Fibroblast of skin of back (primary cell): ENCODE measurements around the gene SIKE1.
"Not testable (repeated sequence)": the region's sequence is repeated elsewhere in the genome, so short reads cannot be mapped to it uniquely, and the experiment has no call there.

Experiments
- DNase-seq: peaks from one replicate; pipeline ENCODE4 v3.0.0-alpha.2; 2013

SIKE1 gene

DNA sequence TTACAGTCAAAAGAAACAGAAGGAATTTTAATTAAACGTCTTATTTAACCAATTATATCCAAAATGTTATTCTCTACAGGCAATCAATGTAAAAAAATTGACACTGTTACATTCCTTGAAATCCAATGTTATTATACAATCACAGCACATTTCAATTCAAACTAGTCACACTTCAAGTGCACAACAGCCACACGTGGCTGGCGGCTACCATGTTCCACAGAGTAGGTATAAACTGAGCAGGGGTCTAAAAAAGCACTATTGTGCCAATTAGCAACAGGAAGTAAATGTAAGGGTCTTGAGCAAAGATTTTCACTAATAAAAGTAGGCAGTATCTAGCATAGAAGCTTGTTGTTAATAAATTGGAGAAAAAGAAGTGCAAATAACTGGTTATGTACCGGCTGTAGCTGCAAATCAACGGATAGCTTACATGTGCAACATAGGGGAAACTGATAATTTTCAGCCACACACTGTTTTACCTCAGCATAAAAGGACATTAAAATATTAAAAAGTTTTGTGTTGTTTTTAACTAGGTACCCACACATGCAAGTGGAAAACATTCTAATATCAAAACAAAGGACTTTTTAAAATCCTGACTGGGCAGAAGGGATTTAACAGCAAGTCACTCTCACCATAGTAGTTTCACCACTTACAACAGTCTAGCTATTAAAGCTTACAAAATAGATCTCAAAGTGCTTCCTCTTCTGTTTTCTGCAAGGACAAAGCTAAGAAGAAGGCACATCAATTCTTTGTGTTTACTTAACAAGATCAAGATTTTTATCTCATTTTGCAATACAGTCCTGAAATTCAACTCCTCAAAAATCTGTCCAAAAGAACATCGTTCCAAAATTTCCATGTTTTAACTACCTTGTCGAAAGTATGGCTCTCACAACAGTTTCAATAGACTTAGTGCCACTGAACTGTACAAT lies 25.2 kb downstream of the SIKE1 start:
- peak; percentile 30 for DNase-seq

DNA sequence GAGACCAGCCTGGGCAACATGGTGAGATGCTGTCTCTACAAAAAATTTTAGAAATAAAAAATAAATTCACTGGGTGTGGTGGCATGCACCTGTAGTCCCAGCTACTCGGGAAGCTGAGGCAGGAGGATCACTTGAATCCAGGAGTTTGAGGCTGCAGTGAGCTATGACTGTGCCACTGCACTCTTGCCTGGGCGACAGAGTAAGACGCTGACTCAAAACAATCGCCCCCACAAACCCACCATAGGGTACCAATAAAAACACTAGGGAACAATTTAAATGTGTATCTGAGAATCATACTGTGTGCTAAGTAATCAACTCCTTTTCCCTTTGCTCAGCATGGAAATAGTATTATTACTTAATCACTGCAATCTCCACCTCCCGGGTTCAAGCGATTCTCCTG lies 26.8 kb downstream of the SIKE1 start:
- DNase-seq: not testable (repeated sequence)

DNA sequence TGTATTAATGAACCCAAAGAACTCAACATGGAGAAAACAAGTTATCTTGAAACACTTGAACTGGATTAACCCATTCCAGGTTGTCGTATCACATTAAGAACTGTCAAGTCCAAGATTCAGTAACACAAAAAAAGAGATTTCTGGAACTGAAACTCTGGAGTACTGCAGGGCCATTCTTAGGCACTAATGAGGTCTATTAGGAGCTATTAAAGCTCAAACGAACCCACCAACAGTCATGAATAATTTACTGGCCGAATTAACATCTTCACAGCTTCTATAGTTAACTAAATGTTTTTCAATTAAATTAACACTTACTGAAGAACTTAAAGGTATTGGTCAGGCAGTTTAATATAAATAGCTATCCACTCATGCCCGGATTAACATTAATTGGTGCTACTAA lies 27.3 kb downstream of the SIKE1 start:
- DNase-seq: no peak

DNA sequence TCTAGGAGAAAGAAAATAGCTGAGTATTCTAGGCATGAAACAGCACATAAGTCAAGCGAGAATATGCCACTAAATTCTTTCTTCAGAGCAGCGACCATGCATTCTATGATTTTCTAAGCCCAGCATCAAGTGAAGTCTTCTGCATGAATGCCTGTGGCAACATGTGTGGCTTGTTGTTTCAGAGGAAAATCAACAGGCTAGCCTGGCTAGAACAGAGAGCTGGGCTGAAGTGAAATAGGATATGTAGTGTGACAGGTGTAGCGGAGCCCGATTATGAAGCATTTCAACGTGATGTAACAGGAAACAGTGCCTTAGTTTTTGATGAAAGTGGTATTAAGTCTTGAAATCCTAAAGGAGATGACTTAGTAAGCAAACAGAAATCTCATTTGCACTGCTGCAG lies 29.7 kb downstream of the SIKE1 start:
- DNase-seq: no peak

DNA sequence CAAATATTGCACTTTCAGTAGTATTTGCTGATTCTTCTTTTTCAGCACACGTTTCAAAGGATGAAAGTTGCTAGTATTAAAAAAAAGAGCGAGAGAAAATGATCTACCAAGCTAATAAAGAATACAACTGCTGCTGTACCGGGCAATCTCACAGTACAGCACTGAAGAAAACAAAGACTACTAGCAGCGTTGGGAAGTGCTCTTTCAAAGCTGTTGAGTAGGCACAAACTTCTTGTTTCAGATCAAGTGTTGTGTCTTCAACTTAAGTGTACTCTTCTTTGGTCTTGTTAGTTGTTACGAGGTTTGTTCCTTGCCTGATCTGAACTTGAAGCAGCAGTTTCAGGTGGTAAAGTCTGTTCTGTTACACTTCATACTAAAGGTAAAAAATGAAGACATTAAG lies 30.6 kb downstream of the SIKE1 start:
- DNase-seq: no peak

DNA sequence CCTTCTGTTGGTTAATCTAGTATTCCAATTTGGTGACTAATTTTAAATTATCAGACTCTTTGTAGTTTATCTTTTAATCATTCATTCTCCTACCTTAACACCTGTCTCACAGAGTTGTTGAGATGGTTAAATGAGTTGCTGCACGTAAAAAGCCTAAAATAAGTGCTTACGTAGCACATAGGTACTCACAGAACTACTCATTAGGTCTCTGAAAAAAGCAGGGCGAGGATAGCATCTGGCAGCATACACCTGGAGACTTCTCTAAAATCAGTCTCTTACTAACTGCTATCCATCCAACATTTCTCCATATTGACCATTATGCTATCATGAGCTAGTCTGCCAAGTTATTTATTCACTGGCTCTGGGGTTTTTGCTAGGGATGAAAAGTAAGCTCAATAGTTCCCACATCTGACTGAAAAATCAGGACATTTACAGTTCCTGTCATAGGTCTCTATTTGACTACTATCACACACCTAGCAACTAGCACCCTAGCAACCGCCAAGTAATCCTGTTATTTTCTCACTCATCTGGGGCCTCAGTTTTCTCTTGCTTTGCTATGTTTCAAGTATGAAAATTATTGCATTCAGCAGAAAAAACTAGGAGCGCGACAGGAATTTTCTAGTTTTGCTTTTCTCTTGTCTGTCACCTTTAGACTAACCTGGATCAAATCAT lies 33.9 kb downstream of the SIKE1 start:
- no peak for DNase-seq

DNA sequence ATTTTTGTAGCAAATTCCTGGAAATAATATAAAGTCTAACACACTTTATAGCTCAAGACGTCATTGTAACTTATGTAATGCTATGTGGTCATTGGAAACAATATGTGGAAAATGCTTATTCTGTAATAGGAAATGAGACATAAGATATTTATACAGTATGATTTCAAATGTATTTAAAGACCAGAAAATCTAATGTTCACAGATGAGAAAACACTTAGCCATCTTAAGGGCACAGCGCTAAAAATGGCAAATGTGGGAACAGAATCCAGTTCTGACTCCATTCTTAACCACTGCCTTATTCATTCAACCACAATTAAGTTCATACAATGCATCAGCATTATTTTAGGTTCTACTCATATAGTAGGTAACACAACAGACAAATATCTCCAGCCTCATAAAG lies 35.2 kb downstream of the SIKE1 start:
- peak; percentile 27 for DNase-seq

DNA sequence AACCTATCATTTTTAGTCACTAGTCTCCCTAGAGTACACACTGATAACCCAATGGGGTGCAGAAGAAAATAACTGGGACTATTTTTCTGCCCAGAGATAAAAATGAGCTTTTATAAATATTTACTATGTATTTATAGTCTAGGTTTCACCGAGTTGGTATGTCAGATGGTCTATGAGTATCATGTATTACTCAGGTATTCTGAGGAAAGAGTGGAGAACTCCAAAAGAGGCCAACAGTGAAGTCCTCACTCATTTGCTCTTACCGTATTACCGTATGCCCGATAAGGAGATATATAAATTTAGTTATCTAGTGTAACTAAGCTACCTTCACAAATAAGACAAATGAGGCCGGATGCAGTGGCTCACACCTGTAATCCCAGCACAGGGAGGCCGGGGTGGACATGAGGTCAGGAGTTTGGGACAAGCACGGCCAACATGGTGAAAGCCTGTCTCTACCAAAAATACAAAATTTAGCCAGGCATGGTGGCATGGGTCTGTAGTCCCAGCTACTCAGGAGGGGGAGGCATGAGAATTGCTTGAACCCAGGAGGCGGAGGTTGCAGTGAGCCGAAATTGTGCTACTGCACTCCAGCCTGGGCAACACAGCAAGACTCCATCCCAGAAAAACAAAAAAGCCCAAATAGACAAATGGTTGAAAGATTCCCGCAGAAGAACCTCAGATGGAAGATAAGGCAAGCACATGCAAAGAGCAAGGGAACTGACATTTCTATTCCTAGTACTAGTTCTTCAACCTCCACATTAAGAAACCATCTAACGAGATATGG lies 38.3 kb downstream of the SIKE1 start:
- no peak for DNase-seq

DNA sequence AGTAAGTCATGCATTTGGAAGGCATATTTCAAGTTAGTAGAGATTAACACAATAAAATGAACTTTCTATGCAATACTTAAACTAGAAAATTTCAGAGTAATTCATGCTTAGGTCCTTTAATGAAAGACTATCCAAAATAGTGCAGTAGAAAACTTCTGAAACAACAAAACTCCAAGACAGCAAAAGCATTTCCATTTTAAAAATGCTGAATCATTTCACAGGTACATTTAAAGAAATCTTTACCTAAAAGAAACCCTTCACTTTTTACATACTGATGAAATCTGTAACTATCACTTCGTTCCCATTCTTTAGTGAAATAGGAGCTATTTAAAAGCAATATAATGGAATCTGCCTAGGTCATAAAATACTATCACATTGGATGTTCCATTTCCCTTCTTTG lies 40.2 kb downstream of the SIKE1 start:
- DNase-seq: no peak

DNA sequence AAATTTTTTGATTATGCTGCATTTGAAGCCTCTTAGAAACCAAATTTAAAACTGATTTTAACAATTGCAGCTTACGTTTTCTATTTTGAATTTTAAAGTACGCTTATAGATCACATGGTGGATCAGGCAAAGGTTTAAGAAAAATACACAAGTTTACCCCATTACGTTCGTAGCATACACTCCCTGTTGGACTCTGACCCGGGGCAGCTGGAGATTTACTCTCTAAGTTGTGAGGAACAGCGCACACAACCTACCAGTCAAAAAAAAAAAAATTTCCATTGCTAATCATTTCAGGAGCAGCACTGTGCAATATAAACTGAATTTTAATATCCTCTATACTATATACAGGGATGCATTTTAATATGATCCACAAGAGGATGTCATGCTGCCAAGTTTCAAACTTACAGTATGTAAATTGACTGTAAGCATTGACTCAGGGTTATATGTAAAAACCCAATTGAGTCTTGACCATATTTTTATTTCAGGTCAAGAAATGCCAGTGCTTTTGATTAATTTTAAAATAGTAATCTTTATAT lies 43.1 kb downstream of the SIKE1 start:
- no peak for DNase-seq

DNA sequence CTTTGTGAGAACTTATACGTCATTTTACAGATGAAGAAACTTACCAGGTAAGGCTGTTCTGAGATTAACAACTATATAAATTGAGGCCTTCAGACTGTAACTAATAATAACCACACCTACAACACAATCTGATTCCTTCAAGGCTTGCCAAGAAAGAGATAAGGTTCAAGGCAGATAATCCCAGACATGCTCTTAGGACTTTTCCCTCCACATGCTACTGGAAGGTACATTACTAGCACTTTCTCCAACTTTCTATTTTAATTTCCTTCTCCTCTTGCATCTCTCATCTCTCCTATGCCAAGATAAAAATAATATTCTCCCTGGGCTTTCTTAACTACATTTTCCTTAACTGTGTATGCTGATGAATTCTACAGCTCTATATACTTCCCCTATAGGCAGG lies 45.0 kb downstream of the SIKE1 start:
- DNase-seq: no peak

DNA sequence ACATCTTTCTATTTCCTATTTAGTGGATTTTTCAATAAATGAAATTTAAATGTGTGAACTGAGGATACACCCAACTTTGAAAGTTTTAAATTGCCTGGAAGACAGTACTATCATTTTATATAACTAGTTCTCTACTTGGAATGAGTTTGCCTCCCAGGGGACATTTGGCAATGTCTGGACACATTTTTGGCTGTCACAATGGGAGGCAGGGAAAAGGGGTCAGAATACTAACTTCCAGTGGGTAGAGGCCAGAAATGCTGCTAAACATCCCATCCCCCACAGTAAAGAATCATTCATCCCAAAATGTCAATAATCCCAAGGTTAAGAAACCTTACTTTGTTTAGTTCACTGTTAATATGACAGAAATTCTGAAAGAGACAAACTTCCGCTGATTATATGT lies 50.7 kb downstream of the SIKE1 start:
- peak; percentile 6 for DNase-seq

DNA sequence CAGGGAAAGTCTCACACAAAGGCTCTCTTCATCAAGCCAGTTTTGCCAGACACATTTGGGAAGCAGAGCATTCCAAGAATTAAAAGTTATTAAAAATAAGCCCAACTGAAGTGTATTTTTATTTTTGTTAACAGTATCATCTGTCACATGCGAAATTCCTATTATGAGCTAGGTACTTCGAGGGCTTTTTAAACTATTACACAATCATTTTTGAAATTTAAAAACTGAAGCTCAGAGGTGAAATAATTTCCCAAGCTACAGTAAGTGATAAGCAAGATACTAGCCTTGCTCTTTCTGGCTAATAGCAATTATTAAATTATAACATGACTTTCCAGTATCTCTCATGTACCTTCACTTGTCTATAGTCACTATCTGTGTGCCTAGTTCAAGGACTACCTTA lies 51.9 kb downstream of the SIKE1 start:
- no peak for DNase-seq

DNA sequence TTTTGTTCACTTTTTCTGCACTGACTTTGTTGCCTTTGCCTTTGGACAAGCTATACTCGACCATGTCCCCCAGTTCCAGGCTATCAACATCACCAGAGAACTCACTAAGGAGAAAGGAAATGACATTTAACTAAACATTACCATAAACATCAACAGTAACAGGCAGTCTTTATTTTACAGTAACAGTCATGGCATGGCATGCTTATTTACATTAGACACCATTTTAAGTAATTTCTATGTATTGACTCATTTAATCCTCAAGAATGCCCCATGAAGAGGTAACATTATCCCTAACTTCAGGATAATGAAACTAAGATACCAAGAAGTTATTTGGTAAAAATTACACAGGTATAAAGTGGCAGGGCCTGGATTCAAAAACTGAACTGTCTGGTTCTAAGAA lies 55.3 kb downstream of the SIKE1 start:
- no peak for DNase-seq

DNA sequence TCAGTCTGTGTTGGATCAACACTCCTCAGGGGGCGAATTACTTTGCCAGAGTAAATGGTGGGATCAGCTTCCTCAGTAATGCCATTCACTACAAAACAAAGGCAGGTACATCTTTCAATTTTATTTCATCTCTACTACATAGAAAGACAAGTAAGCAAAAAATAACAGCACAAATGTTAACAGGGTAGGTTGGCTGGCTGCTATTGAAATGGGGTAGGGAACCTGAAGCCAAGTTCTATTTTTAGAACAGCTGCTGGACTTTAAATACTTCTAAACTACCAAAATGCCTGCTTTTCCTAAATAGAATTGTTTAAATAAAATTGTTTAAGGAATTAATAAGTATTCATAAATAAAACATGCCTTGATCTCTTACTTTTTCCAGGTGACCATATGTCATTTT lies 56.6 kb downstream of the SIKE1 start:
- no peak for DNase-seq

DNA sequence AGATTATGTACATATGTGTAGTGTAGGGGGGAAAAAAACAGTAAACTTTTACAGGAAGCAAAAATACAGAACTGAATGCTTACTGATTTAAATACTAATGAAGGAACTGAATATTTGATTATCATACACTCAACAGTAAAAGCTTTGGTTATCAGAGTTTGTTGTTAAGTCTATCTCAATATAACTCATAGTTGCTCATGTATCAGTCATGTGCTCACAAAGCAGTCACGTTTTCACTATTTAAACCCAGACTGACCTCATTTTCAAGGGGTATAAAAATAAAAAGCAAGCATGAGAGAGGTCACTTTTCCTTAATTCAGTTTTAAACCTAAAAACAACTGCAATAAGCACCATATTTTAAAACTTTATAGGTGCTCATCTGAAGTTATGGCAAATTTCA lies 57.0 kb downstream of the SIKE1 start:
- no peak for DNase-seq

DNA sequence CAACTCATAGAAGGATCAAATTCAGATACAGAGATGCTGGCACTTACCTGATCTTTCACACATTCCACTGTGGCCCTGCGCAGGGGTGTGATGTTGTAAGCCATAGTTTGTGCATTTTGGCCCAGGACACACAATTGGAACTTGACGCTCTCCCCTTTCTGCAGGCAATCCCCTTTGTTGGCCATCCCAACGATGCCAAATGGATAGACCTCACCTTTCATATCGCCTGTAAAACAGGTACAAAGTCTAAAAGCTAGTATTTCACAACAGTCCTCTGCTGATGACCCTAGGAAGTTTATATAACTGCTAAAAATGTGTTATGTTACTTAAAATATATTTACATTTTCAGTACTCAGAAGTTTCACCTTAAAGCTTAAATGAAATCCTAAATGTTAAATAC lies 60.0 kb downstream of the SIKE1 start:
- no peak for DNase-seq
